ENCODE results near the gene SRSF2. TPM values are rescaled to one million over a fixed set of nuclear protein-coding genes. Genes with fewer than 3 reads are reported as not detected.
A peak's percentile ranks its signal among the peaks of the same experiment; 100 is the strongest.

The SRSF2 gene
- total and polyA plus RNA-seq, 9 of the 15 experiments (the other 6 are each of a cell fraction or from before 2014, with no cell fraction given), result 161 to 583 (median 393) TPM

GRCh38 chr17:76710863-76711611 is 26.1 kb downstream of the SRSF2 start, which contains the start of gene MXRA7:
Gene MXRA7, minus strand, starts transcription at chr17:76710965. Its CDS starts 19 bp downstream, at chr17:76710946.
- Histone ChIP-seq H3K4me2 (ENCODE audit: insufficient read depth, low read length) (peak within 1 kb of the TSS; percentile 79), H3K9me1 (ENCODE audit: control insufficient read depth, insufficient read depth, low read length) (peaks cover 2% of the 10 kb centered on the region), H4K20me1 (replicated peaks; ENCODE audit: control insufficient read depth, insufficient read depth, low read length) (peaks cover 10% of the 10 kb centered on the region), H3K36me3 (ENCODE audit: control insufficient read depth, insufficient read depth, low read length) (peaks cover 32% of the 10 kb centered on the region), H3K27ac (ENCODE audit: extremely low read depth, low read depth, low read length) (peak within 1 kb of the TSS; percentile 27; the same call in 2 of the 3 replicates), H2AFZ (ENCODE audit: low read depth, low read length) (peak within 1 kb of the TSS; percentile 78), H3K27me3 (ENCODE audit: control insufficient read depth in 2 of 2, insufficient read depth in 2 of 2, low read length in 2 of 2) (no peaks in the 10 kb centered on the region), H3K4me3 (peak within 1 kb of the TSS; percentile 42), H3K4me1 (replicated peaks in 1 of 2; ENCODE audit: control insufficient read depth in 2 of 2, insufficient read depth in 2 of 2, low read length in 2 of 2) (peaks cover 33 to 36% of the 10 kb centered on the region in 2 experiments), H3K9me3 (replicated peaks; ENCODE audit: control insufficient read depth, insufficient read depth, low read depth, low read length) (no peaks in the 10 kb centered on the region), H3K79me2 (ENCODE audit: control insufficient read depth, insufficient read depth, low read length) (peaks cover 10% of the 10 kb centered on the region; the same call in 2 of the 3 replicates), H3K9ac (ENCODE audit: insufficient read depth in 1 of 2, low read depth in 2 of 2, low read length in 2 of 2) (peak within 1 kb of the TSS; percentile 53 to 89; a peak in 3 of 4 replicates)
- in situ Hi-C loops (cut with MboI) (no loop called here), intact Hi-C loops (cut with micrococcal nuclease) (no loop called here)
- CTCF ChIA-PET (ENCODE audit: low intra/inter-chr PET ratio), result no interaction called here
- ATAC-seq, result peak; percentile 80
- 19% methylated on average over 17 of the region's 56 CpGs for WGBS (ENCODE audit: insufficient coverage, low coverage, missing lambda C conversion rate)
- POLR2A ChIA-PET, result interaction anchor here (0.6 to 5.2 kb wide), 5 partner anchors 10 to 931 kb away, joined by 3 to 35 read pairs (median 3); partner anchors contain the start of genes JMJD6 and METTL23
- peak; percentile 19 for FAIRE-seq
- BruUV-seq (replicated peaks), result no TSS peak
- DNase-seq (ENCODE audit: extremely low read depth in 1 of 4, low spot score in 3 of 4), result peak; percentile 73 to 93 (median 90)
- TF ChIP-seq ETS1 (conservative IDR thresholded peaks at IDR 0.05; ENCODE audit: control insufficient read depth, low read depth, low read length) (no peak), POLR2B (IDR thresholded peaks at IDR 0.05; ENCODE audit: low read depth, partially characterized antibody) (no peak), ADNP (tag; IDR thresholded peaks at IDR 0.05) (no peak), TFAP4 (CRISPR knock-in tag; IDR thresholded peaks at IDR 0.05; ENCODE audit: borderline replicate concordance) (peak; percentile 66; the same call in 1 of the 2 replicates), ARID1B (IDR thresholded peaks at IDR 0.05) (no peak), ZZZ3 (IDR thresholded peaks at IDR 0.05) (no peak), CTBP1 (IDR thresholded peaks at IDR 0.05; ENCODE audit: borderline replicate concordance) (no peak), KDM5B (IDR thresholded peaks at IDR 0.05; ENCODE audit: insufficient replicate concordance, low read depth, low read length) (no peak), CTCFL (IDR thresholded peaks at IDR 0.05; ENCODE audit: borderline replicate concordance, insufficient read depth, low read depth, low read length, poor library complexity, severe bottlenecking) (no peak), MED1 (CRISPR knock-in tag; IDR thresholded peaks at IDR 0.05; ENCODE audit: borderline replicate concordance) (no peak), ZNF212 (CRISPR knock-in tag; IDR thresholded peaks at IDR 0.05) (no peak), SMAD4 (CRISPR knock-in tag; conservative IDR thresholded peaks at IDR 0.05) (no peak), ZNF263 (CRISPR knock-in tag; IDR thresholded peaks at IDR 0.05; ENCODE audit: borderline replicate concordance) (no peak), DNMT1 (IDR thresholded peaks at IDR 0.05) (no peak), RBM17 (IDR thresholded peaks at IDR 0.05; ENCODE audit: borderline replicate concordance, low read depth, low read length) (no peak), LCOR (CRISPR knock-in tag; IDR thresholded peaks at IDR 0.05) (peak; percentile 47; the same call in 1 of the 2 replicates), ZNF23 (CRISPR knock-in tag; IDR thresholded peaks at IDR 0.05) (no peak), MXI1 (IDR thresholded peaks at IDR 0.05; ENCODE audit: low read depth, low read length) (no peak)

Measured in K562 (cell line).